CD4-positive, alpha-beta T cell treated with Interleukin-17A for 1 hour (primary cell): ENCODE measurements around the gene LRBA.

Source experiments
- DNase-seq: peaks from one replicate; pipeline ENCODE4 v3.0.0-alpha.2; 2020

Gene LRBA

GRCh38 chr4:150302553-150302952 is 712.5 kb downstream of the LRBA start:
- DNase-seq, result no peak

- DNase-seq, result no peak
Measured at GRCh38 chr4:150299816-150300215, 715.3 kb downstream of the LRBA start.

- peak; percentile 25 for DNase-seq
Measured at GRCh38 chr4:150297861-150298474, 717.1 kb downstream of the LRBA start.

- DNase-seq, result no peak
Measured at GRCh38 chr4:150289881-150290280, 725.2 kb downstream of the LRBA start.

- no peak for DNase-seq
Measured at GRCh38 chr4:150289198-150289597, 725.9 kb downstream of the LRBA start.

- DNase-seq, result no peak
Measured at GRCh38 chr4:150286656-150287055, 728.4 kb downstream of the LRBA start.

GRCh38 chr4:150283689-150284088 is 731.4 kb downstream of the LRBA start:
- DNase-seq, result no peak

- no peak for DNase-seq
Measured at GRCh38 chr4:150280975-150281374, 734.1 kb downstream of the LRBA start.

GRCh38 chr4:150280081-150280895 is 734.8 kb downstream of the LRBA start:
- DNase-seq, result no peak

- DNase-seq, result no peak
Measured at GRCh38 chr4:150278206-150278605, 736.9 kb downstream of the LRBA start.

GRCh38 chr4:150268444-150268843 is 746.6 kb downstream of the LRBA start:
- DNase-seq, result no peak

GRCh38 chr4:150265806-150266205 is 749.3 kb downstream of the LRBA start:
- DNase-seq, result no peak

GRCh38 chr4:150264595-150265161 is 750.4 kb downstream of the LRBA start:
- DNase-seq, result no peak

- DNase-seq, result no peak
Measured at GRCh38 chr4:150262611-150263010, 752.5 kb downstream of the LRBA start.

GRCh38 chr4:150261571-150261970 is 753.5 kb downstream of the LRBA start:
- no peak for DNase-seq

- no peak for DNase-seq
Measured at GRCh38 chr4:150259861-150260567, 755.1 kb downstream of the LRBA start.

- DNase-seq, result no peak
Measured at GRCh38 chr4:150258569-150258968, 756.5 kb downstream of the LRBA start.

GRCh38 chr4:150256841-150257730 is 758.0 kb downstream of the LRBA start:
- no peak for DNase-seq

- no peak for DNase-seq
Measured at GRCh38 chr4:150256225-150256620, 758.9 kb downstream of the LRBA start.

GRCh38 chr4:150255610-150256224 is 759.4 kb downstream of the LRBA start:
- no peak for DNase-seq

GRCh38 chr4:150253965-150254630 is 761.0 kb downstream of the LRBA start:
- DNase-seq, result no peak
